ENCODE measurements around the gene CATSPER3.

Gene CATSPER3

GRCh38 chr5:134967607-134968006 lies at the start of gene CATSPER3:
TSS of gene CATSPER3 (plus strand) at chr5:134967907. CDS start at chr5:134967992, 85 bp downstream.
- DNase-seq (ENCODE audit: low read depth) = no peak

GRCh38 chr5:134918861-134919260 lies 48.8 kb upstream of the CATSPER3 start:
- DNase-seq (ENCODE audit: low read depth) = no peak

- DNase-seq (ENCODE audit: low read depth) = no peak
Observed at GRCh38 chr5:134920848-134921575, 46.7 kb upstream of the CATSPER3 start.

- DNase-seq (ENCODE audit: low read depth) = no peak
Observed at GRCh38 chr5:134932508-134932907, 35.2 kb upstream of the CATSPER3 start.

- no peak for DNase-seq (ENCODE audit: low read depth)
Observed at GRCh38 chr5:134934202-134934601, 33.5 kb upstream of the CATSPER3 start.

- DNase-seq (ENCODE audit: low read depth) = no peak
Observed at GRCh38 chr5:134935711-134936602, 31.8 kb upstream of the CATSPER3 start.

GRCh38 chr5:134937526-134937925 lies 30.2 kb upstream of the CATSPER3 start:
- DNase-seq (ENCODE audit: low read depth) = no peak

GRCh38 chr5:134938030-134938429 lies 29.7 kb upstream of the CATSPER3 start:
- no peak for DNase-seq (ENCODE audit: low read depth)

- DNase-seq (ENCODE audit: low read depth) = no peak
Observed at GRCh38 chr5:134939500-134939899, 28.2 kb upstream of the CATSPER3 start.

GRCh38 chr5:134943547-134943946 lies 24.2 kb upstream of the CATSPER3 start:
- no peak for DNase-seq (ENCODE audit: low read depth)

- DNase-seq (ENCODE audit: low read depth) = no peak
Observed at GRCh38 chr5:134944630-134945029, 23.1 kb upstream of the CATSPER3 start.

- DNase-seq (ENCODE audit: low read depth) = peak; percentile 1
Observed at GRCh38 chr5:134945041-134945440, 22.7 kb upstream of the CATSPER3 start.

- DNase-seq (ENCODE audit: low read depth) = peak; percentile 40
Observed at GRCh38 chr5:134948911-134949310, 18.8 kb upstream of the CATSPER3 start.

GRCh38 chr5:134949316-134949715 lies 18.4 kb upstream of the CATSPER3 start:
- no peak for DNase-seq (ENCODE audit: low read depth)

GRCh38 chr5:134957920-134958608 lies 9.6 kb upstream of the CATSPER3 start:
- DNase-seq (ENCODE audit: low read depth) = no peak

- no peak for DNase-seq (ENCODE audit: low read depth)
Observed at GRCh38 chr5:134958755-134959154, 9.0 kb upstream of the CATSPER3 start.

GRCh38 chr5:134963098-134963497 lies 4.6 kb upstream of the CATSPER3 start:
- DNase-seq (ENCODE audit: low read depth) = no peak

GRCh38 chr5:134964359-134965270 lies 3.1 kb upstream of the CATSPER3 start:
- DNase-seq (ENCODE audit: low read depth) = no peak

GRCh38 chr5:134965271-134965825 lies 2.4 kb upstream of the CATSPER3 start:
- no peak for DNase-seq (ENCODE audit: low read depth)

- DNase-seq (ENCODE audit: low read depth) = no peak
Observed at GRCh38 chr5:134968055-134968454, 348 bp downstream of the CATSPER3 start.

- DNase-seq (ENCODE audit: low read depth) = no peak
Observed at GRCh38 chr5:134969166-134969565, 1.5 kb downstream of the CATSPER3 start.

Data from stromal cell of bone marrow (primary cell).